ENCODE measurements around the gene CCR6. TPM values are rescaled to one million over a fixed set of nuclear protein-coding genes. Genes with fewer than 3 reads are reported as not detected.

Gene CCR6
- total and polyA plus RNA-seq, 10 of the 15 experiments (the other 5 are each of a cell fraction or from before 2014, with no cell fraction given), result 2.2 to 7.6 (median 6.7) TPM

- FAIRE-seq (no peak), ATAC-seq (peak; percentile 2), DNase-seq (ENCODE audit: low read depth, low spot score) (no peak)
- Histone ChIP-seq H3K9ac (ENCODE audit: control insufficient read depth, insufficient read depth, low read length) (peak overlapping the region; percentile 96), H3K4me1 (ENCODE audit: control insufficient read depth, insufficient read depth, low read length) (peaks cover 66% of the 10 kb centered on the region), H3K9me3 (replicated peaks; ENCODE audit: control insufficient read depth, insufficient read depth, low read length) (peaks cover 3% of the 10 kb centered on the region; the same call in 2 of the 3 replicates), H3K27me3 (replicated peaks in 1 of 2; ENCODE audit: control insufficient read depth in 2 of 2, insufficient read depth in 2 of 2, low read length in 1 of 2) (no peaks in the 10 kb centered on the region), H3K27ac (ENCODE audit: control insufficient read depth, insufficient read depth) (peak overlapping the region; percentile 99), H3K4me3 (peak overlapping the region; percentile 70), H4K20me1 (ENCODE audit: control insufficient read depth, insufficient read depth) (no peaks in the 10 kb centered on the region), H3K4me2 (ENCODE audit: control insufficient read depth, insufficient read depth) (peak overlapping the region; percentile 95), H3K79me2 (ENCODE audit: control insufficient read depth, insufficient read depth, low read length) (peaks cover 17% of the 10 kb centered on the region), H3K36me3 (ENCODE audit: control insufficient read depth in 2 of 2, insufficient read depth in 2 of 2, low read length in 1 of 2) (no peaks in the 10 kb centered on the region), H2AFZ (ENCODE audit: control insufficient read depth, low read depth, low read length) (peak overlapping the region; percentile 42)
- RAD21 ChIA-PET (ENCODE audit: unreplicated experiment), result interaction anchor here (0.6 to 8.7 kb wide), 19 partner anchors 9 to 245 kb away, joined by 3 to 231 read pairs (median 10); partner anchors contain the start of genes CCR6, CEP43 and RNASET2
- CTCF ChIA-PET, result interaction anchor here (0.5 to 7.7 kb wide), 11 partner anchors 9 to 133 kb away, joined by 3 to 129 read pairs (median 16); partner anchors contain the start of genes CCR6 and CEP43
- SMC1A ChIA-PET (ENCODE audit: uncharacterized antibody, unreplicated experiment), result interaction anchor here (0.7 to 11.3 kb wide), 19 partner anchors 9 to 305 kb away, joined by 3 to 542 read pairs (median 6); partner anchors contain the start of genes CCR6, CEP43 and RNASET2
- intact Hi-C loops (cut with micrococcal nuclease; ENCODE audit: unreplicated experiment), result loop anchor here (10.0 kb wide), 1 partner anchor 758 kb away; no protein-coding TSS in a partner anchor
- WGBS (ENCODE audit: insufficient coverage, insufficient replicate concordance, low lambda C conversion rate, missing lambda C conversion rate), result 7% methylated on average over 16 of the region's 16 CpGs
- POLR2A ChIA-PET, result interaction anchor here (0.6 to 9.5 kb wide), 12 partner anchors 10 to 144 kb away, joined by 3 to 279 read pairs (median 12); partner anchors contain the start of genes CCR6 and CEP43
- in situ Hi-C loops (cut with MboI), result no loop called here
- no TSS peak for BruUV-seq (replicated peaks)
- no peak for TF ChIP-seq SKIL (IDR thresholded peaks at IDR 0.05; ENCODE audit: low read depth, poor library complexity, severe bottlenecking)
- no peak for TF ChIP-seq EZH2 (IDR thresholded peaks at IDR 0.05; ENCODE audit: borderline replicate concordance, control insufficient read depth, low read depth, low read length)
- TF ChIP-seq YBX1 (IDR thresholded peaks at IDR 0.05), result no peak
- TF ChIP-seq, protein P1, sequence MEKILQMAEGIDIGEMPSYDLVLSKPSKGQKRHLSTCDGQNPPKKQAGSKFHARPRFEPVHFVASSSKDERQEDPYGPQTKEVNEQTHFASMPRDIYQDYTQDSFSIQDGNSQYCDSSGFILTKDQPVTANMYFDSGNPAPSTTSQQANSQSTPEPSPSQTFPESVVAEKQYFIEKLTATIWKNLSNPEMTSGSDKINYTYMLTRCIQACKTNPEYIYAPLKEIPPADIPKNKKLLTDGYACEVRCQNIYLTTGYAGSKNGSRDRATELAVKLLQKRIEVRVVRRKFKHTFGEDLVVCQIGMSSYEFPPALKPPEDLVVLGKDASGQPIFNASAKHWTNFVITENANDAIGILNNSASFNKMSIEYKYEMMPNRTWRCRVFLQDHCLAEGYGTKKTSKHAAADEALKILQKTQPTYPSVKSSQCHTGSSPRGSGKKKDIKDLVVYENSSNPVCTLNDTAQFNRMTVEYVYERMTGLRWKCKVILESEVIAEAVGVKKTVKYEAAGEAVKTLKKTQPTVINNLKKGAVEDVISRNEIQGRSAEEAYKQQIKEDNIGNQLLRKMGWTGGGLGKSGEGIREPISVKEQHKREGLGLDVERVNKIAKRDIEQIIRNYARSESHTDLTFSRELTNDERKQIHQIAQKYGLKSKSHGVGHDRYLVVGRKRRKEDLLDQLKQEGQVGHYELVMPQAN (conservative IDR thresholded peaks at IDR 0.05), result 0 out of 2 replicates have a peak, but pooled peaks have one; percentile 9
- TF ChIP-seq TAF1 (IDR thresholded peaks at IDR 0.05; ENCODE audit: borderline replicate concordance, low read depth, low read length), result no peak
- TF ChIP-seq NR2C2 (IDR thresholded peaks at IDR 0.05; ENCODE audit: borderline replicate concordance, control insufficient read depth, insufficient read length, low read depth), result no peak
- TF ChIP-seq RUNX3 (IDR thresholded peaks at IDR 0.05; ENCODE audit: low read length), result peak; percentile 79
- no peak; the same call in 1 of the 2 replicates for TF ChIP-seq IKZF1 (conservative IDR thresholded peaks at IDR 0.05)
- TF ChIP-seq, protein P2, sequence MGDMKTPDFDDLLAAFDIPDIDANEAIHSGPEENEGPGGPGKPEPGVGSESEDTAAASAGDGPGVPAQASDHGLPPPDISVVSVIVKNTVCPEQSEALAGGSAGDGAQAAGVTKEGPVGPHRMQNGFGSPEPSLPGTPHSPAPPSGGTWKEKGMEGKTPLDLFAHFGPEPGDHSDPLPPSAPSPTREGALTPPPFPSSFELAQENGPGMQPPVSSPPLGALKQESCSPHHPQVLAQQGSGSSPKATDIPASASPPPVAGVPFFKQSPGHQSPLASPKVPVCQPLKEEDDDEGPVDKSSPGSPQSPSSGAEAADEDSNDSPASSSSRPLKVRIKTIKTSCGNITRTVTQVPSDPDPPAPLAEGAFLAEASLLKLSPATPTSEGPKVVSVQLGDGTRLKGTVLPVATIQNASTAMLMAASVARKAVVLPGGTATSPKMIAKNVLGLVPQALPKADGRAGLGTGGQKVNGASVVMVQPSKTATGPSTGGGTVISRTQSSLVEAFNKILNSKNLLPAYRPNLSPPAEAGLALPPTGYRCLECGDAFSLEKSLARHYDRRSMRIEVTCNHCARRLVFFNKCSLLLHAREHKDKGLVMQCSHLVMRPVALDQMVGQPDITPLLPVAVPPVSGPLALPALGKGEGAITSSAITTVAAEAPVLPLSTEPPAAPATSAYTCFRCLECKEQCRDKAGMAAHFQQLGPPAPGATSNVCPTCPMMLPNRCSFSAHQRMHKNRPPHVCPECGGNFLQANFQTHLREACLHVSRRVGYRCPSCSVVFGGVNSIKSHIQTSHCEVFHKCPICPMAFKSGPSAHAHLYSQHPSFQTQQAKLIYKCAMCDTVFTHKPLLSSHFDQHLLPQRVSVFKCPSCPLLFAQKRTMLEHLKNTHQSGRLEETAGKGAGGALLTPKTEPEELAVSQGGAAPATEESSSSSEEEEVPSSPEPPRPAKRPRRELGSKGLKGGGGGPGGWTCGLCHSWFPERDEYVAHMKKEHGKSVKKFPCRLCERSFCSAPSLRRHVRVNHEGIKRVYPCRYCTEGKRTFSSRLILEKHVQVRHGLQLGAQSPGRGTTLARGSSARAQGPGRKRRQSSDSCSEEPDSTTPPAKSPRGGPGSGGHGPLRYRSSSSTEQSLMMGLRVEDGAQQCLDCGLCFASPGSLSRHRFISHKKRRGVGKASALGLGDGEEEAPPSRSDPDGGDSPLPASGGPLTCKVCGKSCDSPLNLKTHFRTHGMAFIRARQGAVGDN (IDR thresholded peaks at IDR 0.05), result 0 out of 2 replicates have a peak, but pooled peaks have one; percentile 22
- peak; percentile 61 for TF ChIP-seq GATAD2B (conservative IDR thresholded peaks at IDR 0.05; ENCODE audit: low read depth)
- no peak for TF ChIP-seq HCFC1 (IDR thresholded peaks at IDR 0.05; ENCODE audit: low read length)
- TF ChIP-seq BMI1 (IDR thresholded peaks at IDR 0.05; ENCODE audit: borderline replicate concordance), result 0 out of 2 replicates have a peak, but pooled peaks have one; percentile 4
- TF ChIP-seq WRNIP1 (IDR thresholded peaks at IDR 0.05; ENCODE audit: borderline replicate concordance, low read depth, low read length), result peak; percentile 9; the same call in 1 of the 2 replicates
- TF ChIP-seq POLR2AphosphoS5 (IDR thresholded peaks at IDR 0.05; ENCODE audit: low read length), result peak; percentile 60
Observed at GRCh38 chr6:167092672-167093339, 30.1 kb upstream of the CCR6 start.

Measured in GM12878 (cell line).